HFF-Myc (cell line): Measurements from ENCODE around the gene KDM5A.

Experiments
- DNase-seq: peaks from one replicate; pipeline ENCODE4 v3.0.0-alpha.2; 2011; ENCODE audit warnings: low read depth; ENCODE audit errors: extremely low read depth
- H3K4me3 ChIP-seq: replicated peaks from 2 replicates; pipeline ENCODE4 v1.5.1; 2011; ENCODE audit warnings: low read depth, mild to moderate bottlenecking, control low read depth, low read length
- TF ChIP-seq, protein P1 (sequence below): IDR thresholded peaks from 2 replicates; pipeline ENCODE4 v1.5.1; 2012; ENCODE audit warnings: mild to moderate bottlenecking, low read depth, low read length, control low read depth; ENCODE audit errors: missing control alignments

KDM5A gene

DNA sequence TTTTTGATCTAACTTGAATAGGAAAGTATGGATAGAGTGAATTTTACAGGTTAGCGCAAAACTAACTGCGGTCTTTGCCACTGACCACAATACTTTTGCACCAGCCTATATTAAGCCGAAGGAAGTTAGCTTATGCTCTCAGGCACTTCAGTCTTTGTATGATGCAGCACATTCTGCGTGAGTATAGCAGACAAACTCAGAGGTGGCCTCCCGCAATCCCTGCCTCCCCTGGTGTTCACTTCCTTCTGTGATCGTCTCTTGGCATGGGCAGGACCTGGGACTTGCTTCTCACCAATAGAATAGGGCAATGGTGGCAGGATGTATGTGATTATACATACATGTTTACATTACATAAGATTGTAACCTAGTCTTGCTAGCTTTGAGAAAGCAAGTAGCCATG, 116.2 kb downstream of the KDM5A start:
- H3K4me3 ChIP-seq, result no peak overlapping the region
- no peak for DNase-seq
- TF ChIP-seq, protein P1, sequence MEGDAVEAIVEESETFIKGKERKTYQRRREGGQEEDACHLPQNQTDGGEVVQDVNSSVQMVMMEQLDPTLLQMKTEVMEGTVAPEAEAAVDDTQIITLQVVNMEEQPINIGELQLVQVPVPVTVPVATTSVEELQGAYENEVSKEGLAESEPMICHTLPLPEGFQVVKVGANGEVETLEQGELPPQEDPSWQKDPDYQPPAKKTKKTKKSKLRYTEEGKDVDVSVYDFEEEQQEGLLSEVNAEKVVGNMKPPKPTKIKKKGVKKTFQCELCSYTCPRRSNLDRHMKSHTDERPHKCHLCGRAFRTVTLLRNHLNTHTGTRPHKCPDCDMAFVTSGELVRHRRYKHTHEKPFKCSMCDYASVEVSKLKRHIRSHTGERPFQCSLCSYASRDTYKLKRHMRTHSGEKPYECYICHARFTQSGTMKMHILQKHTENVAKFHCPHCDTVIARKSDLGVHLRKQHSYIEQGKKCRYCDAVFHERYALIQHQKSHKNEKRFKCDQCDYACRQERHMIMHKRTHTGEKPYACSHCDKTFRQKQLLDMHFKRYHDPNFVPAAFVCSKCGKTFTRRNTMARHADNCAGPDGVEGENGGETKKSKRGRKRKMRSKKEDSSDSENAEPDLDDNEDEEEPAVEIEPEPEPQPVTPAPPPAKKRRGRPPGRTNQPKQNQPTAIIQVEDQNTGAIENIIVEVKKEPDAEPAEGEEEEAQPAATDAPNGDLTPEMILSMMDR, result no peak

DNA sequence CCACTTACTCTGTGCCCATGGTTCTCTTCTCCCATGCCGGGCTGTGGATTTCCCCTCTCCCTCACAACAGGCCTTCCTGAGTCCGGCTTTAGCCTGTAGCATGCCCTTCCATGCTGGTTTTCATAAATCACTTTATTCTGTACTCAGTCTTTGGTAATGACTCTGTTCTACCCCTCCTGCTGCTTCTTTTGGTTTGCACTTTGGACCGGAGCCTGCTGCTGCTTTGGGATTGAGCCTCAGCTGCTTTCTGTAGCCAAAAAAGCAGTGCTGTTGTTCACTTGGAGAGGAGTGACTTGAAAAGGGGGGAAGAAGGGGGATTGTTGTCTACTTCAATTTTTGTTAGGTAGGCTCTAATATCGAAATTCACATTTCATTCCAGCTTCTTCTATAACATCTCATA, 118.0 kb downstream of the KDM5A start:
- H3K4me3 ChIP-seq, result no peak overlapping the region
- TF ChIP-seq, protein P1, result no peak
- DNase-seq, result no peak

DNA sequence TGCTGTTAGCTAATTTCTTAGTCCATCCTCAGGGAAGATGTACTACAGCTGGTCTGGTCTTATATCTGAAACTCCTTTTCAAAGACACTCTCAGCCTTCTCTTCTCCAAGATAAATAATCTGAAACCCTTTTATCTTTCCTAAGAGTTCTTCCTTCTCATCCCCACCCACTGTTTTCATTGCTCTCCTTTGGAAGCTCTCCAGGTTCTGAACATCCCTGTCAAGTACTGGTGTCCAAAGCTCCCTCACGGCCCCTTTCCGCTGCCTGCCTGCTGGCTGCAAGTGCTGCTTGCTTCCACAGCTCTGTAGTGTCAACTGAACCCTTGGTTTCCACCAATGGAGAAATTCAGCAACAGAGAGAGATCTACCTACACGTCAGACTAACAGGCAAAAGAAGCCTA, 119.9 kb downstream of the KDM5A start:
- no peak for DNase-seq
- TF ChIP-seq, protein P1, result no peak
- no peak overlapping the region for H3K4me3 ChIP-seq

DNA sequence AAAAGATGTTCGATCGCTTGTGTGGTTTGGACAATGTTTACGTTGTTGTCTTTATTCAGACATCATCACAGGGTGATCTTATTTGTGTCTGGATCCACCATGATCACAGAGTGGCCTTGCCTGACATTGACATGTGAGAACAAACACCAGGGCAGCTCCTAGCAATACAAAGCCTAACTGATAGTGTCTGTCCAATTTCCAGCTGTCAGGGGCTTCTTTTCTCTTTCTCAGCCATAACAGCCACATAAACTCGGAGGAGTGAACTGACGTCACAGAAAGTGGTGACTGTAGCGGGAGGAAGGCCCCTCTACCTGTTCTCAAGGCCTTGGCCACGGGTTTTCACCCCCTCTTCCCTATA, 120.7 kb downstream of the KDM5A start:
- H3K4me3 ChIP-seq, result no peak overlapping the region
- no peak for DNase-seq
- TF ChIP-seq, protein P1, result no peak

DNA sequence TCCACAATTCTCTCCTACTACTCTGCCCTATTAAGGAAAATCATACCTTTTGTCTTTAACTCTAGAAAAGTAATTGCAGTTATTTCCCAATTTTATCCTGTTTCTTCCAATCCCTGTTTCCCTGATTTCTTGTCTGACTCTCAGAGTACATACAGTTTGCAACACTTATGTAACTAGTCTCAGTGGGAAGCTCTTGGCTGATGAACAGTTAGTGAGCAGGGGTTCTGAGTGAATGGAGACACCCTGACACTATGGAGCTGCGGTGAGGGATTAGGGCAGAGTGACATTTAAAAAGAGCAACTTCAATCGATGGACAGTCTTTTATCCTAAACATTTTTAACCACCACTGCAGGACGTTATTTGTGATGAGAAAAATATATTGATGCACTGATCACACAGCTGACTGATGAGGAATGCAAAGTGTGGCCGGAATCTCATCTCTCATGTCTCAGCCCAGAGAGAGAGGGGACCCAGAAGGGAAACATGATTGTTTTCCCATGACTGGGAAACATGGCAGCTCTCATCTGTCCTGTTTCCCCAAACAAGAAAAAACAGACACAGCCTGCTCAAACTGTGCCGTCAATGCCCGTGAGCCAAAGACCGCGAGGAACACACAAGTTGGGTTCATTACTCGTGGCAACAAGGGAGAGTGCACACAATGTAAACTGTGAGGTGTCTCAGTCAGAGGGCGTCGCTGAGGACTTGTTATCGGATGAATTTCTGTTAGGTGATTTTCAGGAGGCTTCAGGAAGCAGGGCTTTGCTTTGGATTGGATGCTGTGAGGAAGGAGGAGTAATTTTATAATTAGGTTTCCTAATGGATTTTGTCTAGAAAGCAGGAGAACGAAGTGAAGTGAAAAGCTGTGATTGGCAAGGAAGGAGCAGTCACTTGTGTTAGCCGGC, 121.3 kb downstream of the KDM5A start:
- H3K4me3 ChIP-seq, result no peak overlapping the region
- no peak for DNase-seq
- TF ChIP-seq, protein P1, result no peak

DNA sequence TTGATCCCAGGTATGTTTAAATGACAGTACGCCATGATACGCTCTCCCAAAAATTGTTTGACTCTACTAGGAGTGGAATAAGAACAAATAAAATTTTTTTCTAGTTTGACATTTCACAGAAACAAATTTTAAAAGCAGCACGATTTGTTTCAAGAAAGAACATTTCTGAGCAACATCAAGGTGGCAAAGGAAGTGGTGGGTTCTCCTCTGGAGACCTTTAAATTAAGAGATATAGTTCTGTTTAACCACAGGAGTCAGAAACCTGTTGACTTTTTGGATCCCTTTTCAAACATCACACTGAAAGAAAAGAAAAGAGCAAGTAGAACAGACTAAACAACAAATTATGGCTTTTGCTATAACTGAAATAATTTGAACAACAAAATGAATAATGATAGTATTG, 124.0 kb downstream of the KDM5A start:
- no peak overlapping the region for H3K4me3 ChIP-seq
- DNase-seq, result no peak
- TF ChIP-seq, protein P1, result no peak

DNA sequence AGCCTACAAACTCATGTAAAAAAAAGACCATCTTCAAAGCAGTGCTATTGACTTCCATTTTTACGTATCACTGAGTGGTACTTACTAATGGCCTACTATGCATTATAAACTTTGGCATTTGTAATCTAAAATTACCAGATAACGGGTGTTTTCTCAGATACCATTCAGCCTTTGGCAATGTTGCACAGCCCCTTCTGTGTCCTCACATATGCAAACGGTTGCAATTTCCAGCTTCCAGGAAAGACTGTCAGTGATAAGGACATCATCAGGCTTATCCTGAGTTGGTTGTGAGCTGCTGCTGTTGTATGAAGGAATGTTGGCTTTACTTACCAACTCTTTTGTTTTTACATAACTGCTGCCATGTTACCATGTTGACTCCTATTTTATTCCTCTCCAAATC, 124.9 kb downstream of the KDM5A start:
- TF ChIP-seq, protein P1, result no peak
- H3K4me3 ChIP-seq, result no peak overlapping the region
- DNase-seq, result no peak
